Brain microvascular endothelial cell (primary cell): ENCODE results near the gene TBCC.

ENCODE experiments used
- DNase-seq: peaks from one replicate; pipeline ENCODE4 v3.0.0-alpha.2; 2020
- H3K27ac ChIP-seq: fragments of 250-450 bp; sonication (Bioruptor Pico); 2 replicates; pipeline ENCODE4 v1.5.1; 2020; ENCODE audit warnings: mild to moderate bottlenecking, moderate library complexity
- H3K27me3 ChIP-seq: fragments of 250-450 bp; sonication (Bioruptor Pico); replicated peaks from 2 replicates; pipeline ENCODE4 v1.5.1; 2020; ENCODE audit warnings: mild to moderate bottlenecking
- H3K36me3 ChIP-seq: fragments of 250-450 bp; sonication (Bioruptor Pico); replicated peaks from 2 replicates; pipeline ENCODE4 v1.5.1; 2020; ENCODE audit warnings: mild to moderate bottlenecking
- H3K4me3 ChIP-seq: 2 replicates; pipeline ENCODE4 v1.5.1; 2011; ENCODE audit warnings: low read depth, mild to moderate bottlenecking, control low read depth, low read length, moderate library complexity
- CTCF ChIP-seq: IDR thresholded peaks from 2 replicates; pipeline ENCODE4 v1.5.1; 2011; ENCODE audit warnings: low read depth, mild to moderate bottlenecking, moderate library complexity, low read length, control low read depth, inconsistent platforms; ENCODE audit errors: missing control alignments
- in situ Hi-C: cut with HindIII; loops from 2 replicates; pipeline ENCODE4 v1.10.0; 2017; ENCODE audit warnings: low sequenced_read_pairs, low pct_ligation_motif_present

Gene TBCC

DNA sequence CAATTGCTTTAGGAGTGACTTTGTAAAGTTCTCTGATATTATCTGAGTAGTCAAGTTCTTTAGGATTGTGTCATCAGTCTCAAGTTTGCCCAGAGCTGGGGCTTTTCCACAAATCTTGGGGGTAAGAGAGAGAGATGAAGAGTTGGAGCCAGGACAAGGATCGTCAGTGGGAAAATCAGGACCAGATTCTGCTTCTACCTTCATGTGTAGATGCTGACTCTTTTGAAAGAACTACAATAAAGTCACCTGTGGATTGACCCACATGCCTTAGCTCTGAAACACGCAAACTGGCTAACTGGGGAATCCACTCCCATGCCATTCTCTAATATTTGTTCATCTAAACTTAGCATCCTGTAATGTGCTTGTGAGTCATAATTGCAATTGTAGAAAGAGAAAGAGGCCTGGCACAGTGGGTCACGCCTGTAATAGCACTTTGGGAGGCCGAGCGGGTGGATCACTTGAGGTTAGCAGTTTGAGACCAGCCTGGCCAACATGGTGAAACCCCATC lies 20.3 kb upstream of the TBCC start:
- TF ChIP-seq CTCF = no peak
- in situ Hi-C loops = no loop called here
- DNase-seq = peak; percentile 65
- Histone ChIP-seq H3K36me3 (no peaks in the 10 kb centered on the region), H3K27ac (no peak overlapping the region), H3K4me3 (no peak overlapping the region), H3K27me3 (no peaks in the 10 kb centered on the region)

- in situ Hi-C loops = no loop called here
- Histone ChIP-seq H3K27ac (no peak overlapping the region), H3K27me3 (no peaks in the 10 kb centered on the region), H3K4me3 (no peak overlapping the region), H3K36me3 (no peaks in the 10 kb centered on the region)
- TF ChIP-seq CTCF = no peak
- DNase-seq = no peak
Observed at GRCh38 chr6:42764911-42765648, 19.2 kb upstream of the TBCC start.

DNA sequence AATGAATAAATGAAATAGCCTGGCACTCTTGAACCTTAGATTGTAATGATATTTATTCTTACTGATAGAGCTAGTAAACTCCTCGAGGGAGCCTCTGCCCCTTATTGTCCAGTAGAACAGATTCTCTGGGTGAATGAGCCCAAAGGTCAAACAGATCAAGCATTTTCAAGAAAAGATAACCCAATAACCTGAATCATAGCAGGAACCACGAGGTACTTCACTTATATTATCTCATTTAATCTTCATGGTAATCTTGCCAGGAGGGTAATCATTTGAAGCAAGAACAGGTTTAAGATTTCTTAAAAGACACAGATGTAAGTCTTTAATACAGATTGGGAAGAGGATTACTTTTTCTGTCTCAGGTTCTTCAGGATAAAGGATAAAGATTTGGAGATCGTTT lies 17.0 kb upstream of the TBCC start:
- no peak for DNase-seq
- no peak for TF ChIP-seq CTCF
- in situ Hi-C loops = no loop called here
- Histone ChIP-seq H3K27me3 (no peaks in the 10 kb centered on the region), H3K36me3 (no peaks in the 10 kb centered on the region), H3K27ac (no peak overlapping the region), H3K4me3 (no peak overlapping the region)

DNA sequence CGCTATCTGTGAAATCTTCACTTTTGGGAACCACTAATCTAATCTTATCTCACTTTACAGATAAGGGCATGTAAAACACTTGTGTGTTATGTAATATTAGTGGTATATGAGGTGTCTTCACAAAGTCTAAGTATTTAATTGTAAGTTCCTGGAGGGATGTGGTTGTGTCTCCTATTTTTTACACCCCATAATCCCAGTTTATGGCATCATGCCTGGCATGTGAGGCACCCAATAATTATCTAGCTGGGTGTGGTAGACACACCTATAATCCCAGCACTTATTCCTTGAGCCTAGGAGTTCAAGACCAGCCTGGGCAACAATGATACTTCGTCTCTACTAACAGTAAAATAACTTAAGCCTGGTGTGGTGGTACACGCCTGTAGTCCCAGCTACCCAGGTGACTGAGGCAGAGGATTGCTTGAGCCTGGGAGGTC lies 16.5 kb upstream of the TBCC start:
- H3K36me3 ChIP-seq = no peaks in the 10 kb centered on the region
- no peak overlapping the region for H3K4me3 ChIP-seq
- H3K27ac ChIP-seq = no peak overlapping the region
- no peak for TF ChIP-seq CTCF
- H3K27me3 ChIP-seq = no peaks in the 10 kb centered on the region
- DNase-seq = no peak
- in situ Hi-C loops = no loop called here

DNA sequence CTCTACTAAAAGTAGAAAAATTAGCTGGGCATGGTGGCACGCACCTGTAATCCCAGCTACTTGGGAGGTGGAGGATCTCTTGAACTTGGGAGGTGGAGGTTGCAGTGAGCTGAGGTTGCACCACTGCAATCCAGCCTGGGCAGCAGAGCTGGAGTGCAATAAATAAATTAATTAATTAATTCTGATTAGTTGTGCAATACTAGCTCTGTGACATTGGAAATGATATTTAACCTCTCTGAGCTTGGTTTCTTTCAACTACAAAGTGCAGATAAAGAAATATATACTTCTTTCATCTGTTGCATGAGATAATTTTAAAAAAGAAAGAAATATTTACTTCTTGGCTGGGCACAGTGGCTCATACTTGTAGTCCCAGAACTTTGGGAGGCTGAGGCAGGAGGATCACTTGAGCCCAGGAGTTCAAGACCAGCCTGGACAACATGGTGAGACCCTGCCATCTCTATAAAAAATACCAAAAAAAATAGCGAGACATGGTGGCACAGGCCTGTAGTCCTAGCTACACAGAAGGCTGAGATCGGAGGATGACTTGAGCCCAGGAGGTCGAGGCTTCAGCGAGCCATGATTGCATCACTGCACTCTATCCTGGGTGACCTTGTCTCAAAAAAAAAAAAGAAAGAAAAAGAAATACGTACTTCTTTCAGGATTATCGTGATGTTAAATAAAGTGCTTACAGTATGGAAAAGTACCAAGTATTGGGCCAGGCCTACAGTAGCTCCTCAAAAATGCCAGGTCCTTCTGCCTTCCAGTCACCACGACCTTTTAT lies 15.6 kb upstream of the TBCC start:
- Histone ChIP-seq H3K4me3 (no peak overlapping the region), H3K36me3 (no peaks in the 10 kb centered on the region), H3K27ac (no peak overlapping the region), H3K27me3 (no peaks in the 10 kb centered on the region)
- in situ Hi-C loops = no loop called here
- TF ChIP-seq CTCF = no peak
- no peak for DNase-seq
